ENCODE measurements around the gene NHERF1. TPM values are rescaled to one million over a fixed set of nuclear protein-coding genes. Genes with fewer than 3 reads are reported as not detected.

NHERF1 gene
- total and polyA plus RNA-seq, 2 of the 8 experiments (the other 6 are each of a cell fraction or from before 2014, with no cell fraction given) = 92.9 to 99.2 TPM

- TF ChIP-seq CTCF (IDR thresholded peaks at IDR 0.05; ENCODE audit: control extremely low read depth in 1 of 3, insufficient read depth in 1 of 3, low read depth in 1 of 3, low read length in 3 of 3) (no peak), CHD2 (IDR thresholded peaks at IDR 0.05; ENCODE audit: low read length) (no peak)
Observed at GRCh38 chr17:74730491-74731346, 17.7 kb upstream of the NHERF1 start (continued).

Data from H1 (cell line).